ENCODE results near the gene C1QTNF4. TPM values are rescaled to one million over a fixed set of nuclear protein-coding genes. Genes with fewer than 3 reads are reported as not detected.
"Not testable (repeated sequence)": the region's sequence is repeated elsewhere in the genome, so short reads cannot be mapped to it uniquely, and the experiment has no call there.

Gene C1QTNF4
- total RNA-seq, 5 donors from 2014 or later (not counting 1 experiment from before 2014, with no cell fraction given) = 0.53 to 2.0 (median 1.5) TPM

- H3K36me3 ChIP-seq (ENCODE audit: control insufficient read depth in 2 of 2, extremely low read depth in 1 of 2, insufficient read depth in 1 of 2, low read length in 1 of 2); H3K36me3 Mint-ChIP-seq; H3K27me3 Mint-ChIP-seq; H3K27me3 ChIP-seq (replicated peaks in 1 of 2; ENCODE audit: control insufficient read depth in 2 of 2, extremely low read depth in 1 of 2, insufficient read depth in 2 of 2, low read length in 1 of 2); POLR2A ChIA-PET; CTCF ChIA-PET; H3K27ac ChIP-seq (ENCODE audit: low read length); H3K9me3 Mint-ChIP-seq; H3K9me3 ChIP-seq; H3K27ac Mint-ChIP-seq; H3K4me3 ChIP-seq (ENCODE audit: control insufficient read depth in 1 of 2, extremely low read depth in 1 of 2, low read length in 1 of 2); H3K4me3 Mint-ChIP-seq; DNase-seq; ATAC-seq (replicated peaks in 1 of 4): not testable (repeated sequence)
- peaks cover 4 to 10% of the 10 kb centered on the region in 2 experiments for H3K4me1 ChIP-seq (ENCODE audit: control insufficient read depth in 1 of 2, extremely low read depth in 1 of 2, insufficient read depth in 2 of 2, low read length in 2 of 2)
- 90% methylated on average over 3 of the region's 12 CpGs for WGBS (ENCODE audit: insufficient coverage)
- H3K4me1 Mint-ChIP-seq = peaks cover 9 to 12% (median 12%) of the 10 kb centered on the region in 3 donors
Observed at GRCh38 chr11:47557004-47557403, 37.2 kb downstream of the C1QTNF4 start.

GRCh38 chr11:47553406-47553743 is 40.8 kb downstream of the C1QTNF4 start:
- Mint-ChIP-seq H3K4me3 (peak overlapping the region; percentile 74 to 98 (median 75)), H3K9me3 (no peaks in the 10 kb centered on the region), H3K27me3 (no peaks in the 10 kb centered on the region), H3K36me3 (peaks cover 9% of the 10 kb centered on the region), H3K4me1 (peaks cover 41 to 46% (median 41%) of the 10 kb centered on the region in 3 donors), H3K27ac (peak overlapping the region; percentile 84 to 90)
- Histone ChIP-seq H3K4me1 (ENCODE audit: control insufficient read depth in 1 of 2, extremely low read depth in 1 of 2, insufficient read depth in 2 of 2, low read length in 2 of 2) (peaks cover 17 to 27% of the 10 kb centered on the region in 2 experiments), H3K27me3 (replicated peaks in 1 of 2; ENCODE audit: control insufficient read depth in 2 of 2, extremely low read depth in 1 of 2, insufficient read depth in 2 of 2, low read length in 1 of 2) (no peaks in the 10 kb centered on the region), H3K4me3 (ENCODE audit: control insufficient read depth in 1 of 2, extremely low read depth in 1 of 2, low read length in 1 of 2) (peak overlapping the region; percentile 7 to 41), H3K27ac (ENCODE audit: low read length) (peak overlapping the region; percentile 45), H3K36me3 (ENCODE audit: control insufficient read depth in 2 of 2, extremely low read depth in 1 of 2, insufficient read depth in 1 of 2, low read length in 1 of 2) (peaks cover 0 to 4% of the 10 kb centered on the region in 2 donors), H3K9me3 (no peaks in the 10 kb centered on the region)
- POLR2A ChIA-PET = no interaction called here
- DNase-seq (no peak), ATAC-seq (replicated peaks in 1 of 4) (peak; percentile 3 to 30 (median 6))
- 0% methylated on average over 5 of the region's 9 CpGs for WGBS (ENCODE audit: insufficient coverage)
- CTCF ChIA-PET = interaction anchor here (0.6 to 1.3 kb wide), 8 partner anchors 11 to 65 kb away, joined by 3 to 5 read pairs (median 4); partner anchors contain the start of gene PTPMT1 (in 1 of the 2)

GRCh38 chr11:47552566-47553405 is 41.4 kb downstream of the C1QTNF4 start, which contains the start of gene CELF1:
Gene CELF1 (minus strand): TSS chr11:47553132. CDS start chr11:47499523, 53,609 bp downstream.
- Mint-ChIP-seq H3K27ac (peak within 1 kb of the TSS; percentile 92 to 94), H3K9me3 (no peaks in the 10 kb centered on the region), H3K4me3 (peak within 1 kb of the TSS; percentile 95 to 98 (median 96)), H3K4me1 (peaks cover 47 to 52% (median 47%) of the 10 kb centered on the region in 3 donors), H3K36me3 (peaks cover 13% of the 10 kb centered on the region), H3K27me3 (no peaks in the 10 kb centered on the region)
- under 1% methylated on average over 76 of the region's 89 CpGs for WGBS (ENCODE audit: insufficient coverage)
- Histone ChIP-seq H3K4me3 (ENCODE audit: control insufficient read depth in 1 of 2, extremely low read depth in 1 of 2, low read length in 1 of 2) (peak within 1 kb of the TSS; percentile 86 to 94), H3K27ac (ENCODE audit: low read length) (peak within 1 kb of the TSS; percentile 77), H3K9me3 (no peaks in the 10 kb centered on the region), H3K36me3 (ENCODE audit: control insufficient read depth in 2 of 2, extremely low read depth in 1 of 2, insufficient read depth in 1 of 2, low read length in 1 of 2) (peaks cover 0 to 4% of the 10 kb centered on the region in 2 donors), H3K4me1 (ENCODE audit: control insufficient read depth in 1 of 2, extremely low read depth in 1 of 2, insufficient read depth in 2 of 2, low read length in 2 of 2) (peaks cover 17 to 27% of the 10 kb centered on the region in 2 experiments), H3K27me3 (replicated peaks in 1 of 2; ENCODE audit: control insufficient read depth in 2 of 2, extremely low read depth in 1 of 2, insufficient read depth in 2 of 2, low read length in 1 of 2) (no peaks in the 10 kb centered on the region)
- ChIA-PET CTCF (interaction anchor here (0.5 to 1.8 kb wide), 10 partner anchors 12 to 64 kb away, joined by 3 to 6 read pairs (median 4); partner anchors contain the start of genes KBTBD4 (in 1 of the 2), NDUFS3 (in 1 of the 2) and PTPMT1 (in 1 of the 2)), POLR2A (interaction anchor here in 1 of 2 donors (0.7 kb wide), 1 partner anchor 25 kb away, joined by 6 read pairs; no protein-coding TSS in a partner anchor)
- peak; percentile 82 to 96 (median 91) for DNase-seq
- peak; percentile 95 to 98 (median 96) for ATAC-seq (replicated peaks in 1 of 4)

- H3K27me3 ChIP-seq (replicated peaks in 1 of 2; ENCODE audit: control insufficient read depth in 2 of 2, extremely low read depth in 1 of 2, insufficient read depth in 2 of 2, low read length in 1 of 2) = no peaks in the 10 kb centered on the region
- peaks cover 18 to 31% of the 10 kb centered on the region in 2 experiments for H3K4me1 ChIP-seq (ENCODE audit: control insufficient read depth in 1 of 2, extremely low read depth in 1 of 2, insufficient read depth in 2 of 2, low read length in 2 of 2)
- peak overlapping the region; percentile 86 to 94 for H3K4me3 ChIP-seq (ENCODE audit: control insufficient read depth in 1 of 2, extremely low read depth in 1 of 2, low read length in 1 of 2)
- no peaks in the 10 kb centered on the region for H3K9me3 Mint-ChIP-seq
- H3K27ac Mint-ChIP-seq = peak overlapping the region; percentile 92 to 94
- peak in 4 of 35 experiments; percentile 9 to 32 (median 12) for DNase-seq
- H3K27ac ChIP-seq (ENCODE audit: low read length) = peak overlapping the region; percentile 77
- peaks cover 2 to 4% of the 10 kb centered on the region in 2 donors for H3K36me3 ChIP-seq (ENCODE audit: control insufficient read depth in 2 of 2, extremely low read depth in 1 of 2, insufficient read depth in 1 of 2, low read length in 1 of 2)
- no peaks in the 10 kb centered on the region for H3K9me3 ChIP-seq
- H3K36me3 Mint-ChIP-seq = peaks cover 13% of the 10 kb centered on the region
- H3K27me3 Mint-ChIP-seq = no peaks in the 10 kb centered on the region
- H3K4me1 Mint-ChIP-seq = peaks cover 50 to 56% (median 50%) of the 10 kb centered on the region in 3 donors
- under 1% methylated on average over 17 of the region's 22 CpGs for WGBS (ENCODE audit: insufficient coverage)
- POLR2A ChIA-PET = interaction anchor here (0.6 to 0.7 kb wide), 3 partner anchors 26 to 196 kb away, joined by 4 to 6 read pairs (median 4); no protein-coding TSS in a partner anchor
- no peak for ATAC-seq (replicated peaks in 1 of 4)
- H3K4me3 Mint-ChIP-seq = peak overlapping the region; percentile 95 to 98 (median 96)
- CTCF ChIA-PET = interaction anchor here (0.5 to 1.8 kb wide), 7 partner anchors 11 to 127 kb away, joined by 3 to 9 read pairs (median 5); partner anchors contain the start of genes KBTBD4 (in 1 of the 2) and NDUFS3 (in 1 of the 2)
Observed at GRCh38 chr11:47552056-47552565, 42.1 kb downstream of the C1QTNF4 start.

GRCh38 chr11:47551086-47551485 is 43.1 kb downstream of the C1QTNF4 start:
- Histone ChIP-seq H3K4me1 (ENCODE audit: control insufficient read depth in 1 of 2, extremely low read depth in 1 of 2, insufficient read depth in 2 of 2, low read length in 2 of 2) (peaks cover 20 to 34% of the 10 kb centered on the region in 2 experiments), H3K27me3 (replicated peaks in 1 of 2; ENCODE audit: control insufficient read depth in 2 of 2, extremely low read depth in 1 of 2, insufficient read depth in 2 of 2, low read length in 1 of 2) (no peaks in the 10 kb centered on the region)

More at GRCh38 chr11:47551086-47551485, 43.1 kb downstream of the C1QTNF4 start:
- H3K36me3 ChIP-seq (ENCODE audit: control insufficient read depth in 2 of 2, extremely low read depth in 1 of 2, insufficient read depth in 1 of 2, low read length in 1 of 2) = peaks cover 2 to 4% of the 10 kb centered on the region in 2 donors
- H3K4me3 ChIP-seq (ENCODE audit: control insufficient read depth in 1 of 2, extremely low read depth in 1 of 2, low read length in 1 of 2) = peak overlapping the region; percentile 86 to 94
- H3K36me3 Mint-ChIP-seq = peaks cover 13% of the 10 kb centered on the region
- no peaks in the 10 kb centered on the region for H3K9me3 Mint-ChIP-seq
- H3K27me3 Mint-ChIP-seq = no peaks in the 10 kb centered on the region
- ChIA-PET POLR2A (interaction anchor here in 1 of 2 donors (0.6 kb wide), 1 partner anchor 47 kb away, joined by 4 read pairs; no protein-coding TSS in a partner anchor), CTCF (interaction anchor here (0.7 to 1.8 kb wide), 5 partner anchors 11 to 126 kb away, joined by 3 to 9 read pairs (median 5); partner anchors contain the start of genes KBTBD4 (in 1 of the 2) and NDUFS3 (in 1 of the 2))
- DNase-seq (peak in 1 of 35 experiments; percentile 34), ATAC-seq (replicated peaks in 1 of 4) (no peak)
- no peaks in the 10 kb centered on the region for H3K9me3 ChIP-seq
- H3K27ac Mint-ChIP-seq = peak overlapping the region; percentile 92 to 94
- peak overlapping the region; percentile 95 to 98 (median 96) for H3K4me3 Mint-ChIP-seq
- peaks cover 57 to 59% (median 58%) of the 10 kb centered on the region in 3 donors for H3K4me1 Mint-ChIP-seq
- H3K27ac ChIP-seq (ENCODE audit: low read length) = peak overlapping the region; percentile 77
